Mesenchymal stem cell (in vitro differentiated cells and primary cell): Measurements from ENCODE around the gene UBE4A.

Experiments used
- DNase-seq: peaks from one replicate; pipeline ENCODE4 v3.0.0-alpha.2; 2013
- H2AFZ ChIP-seq: one replicate; pipeline ENCODE4 v1.6.1; 2013; ENCODE audit warnings: low read depth, mild to moderate bottlenecking, control low read depth, inconsistent platforms, low read length, moderate library complexity
- H2AK5ac ChIP-seq: 2 replicates; pipeline ENCODE4 v1.6.1; 2013; ENCODE audit warnings: low read length, moderate library complexity, mild to moderate bottlenecking, inconsistent platforms; ENCODE audit not compliant: severe bottlenecking
- H2BK120ac ChIP-seq: one replicate; pipeline ENCODE4 v1.6.1; 2013; ENCODE audit warnings: low read depth, mild to moderate bottlenecking, inconsistent platforms, low read length, moderate library complexity
- H2BK12ac ChIP-seq, 2 experiments: one replicate each; pipeline ENCODE4 v1.6.1; 2013; ENCODE audit warnings: inconsistent platforms in 2 of 2, low read length in 2 of 2, mild to moderate bottlenecking in 2 of 2, moderate library complexity in 2 of 2, control low read depth in 1 of 2
- H2BK15ac ChIP-seq: one replicate; pipeline ENCODE4 v1.6.1; 2013; ENCODE audit warnings: mild to moderate bottlenecking, low read depth, inconsistent platforms; ENCODE audit not compliant: poor library complexity, severe bottlenecking
- H2BK5ac ChIP-seq: 2 replicates; pipeline ENCODE4 v1.6.1; 2013; ENCODE audit warnings: low read depth, mild to moderate bottlenecking, low read length, control low read depth, inconsistent platforms; ENCODE audit not compliant: poor library complexity, severe bottlenecking
- H3K14ac ChIP-seq, 2 experiments: one replicate each; pipeline ENCODE4 v1.6.1; 2013; ENCODE audit warnings: inconsistent platforms in 2 of 2, low read length in 2 of 2, control low read depth in 1 of 2, mild to moderate bottlenecking in 1 of 2, moderate library complexity in 1 of 2
- H3K18ac ChIP-seq, 2 experiments: one replicate each; pipeline ENCODE4 v1.6.1; 2013; ENCODE audit warnings: inconsistent platforms in 2 of 2, low read length in 2 of 2, control low read depth in 1 of 2, low read depth in 1 of 2, mild to moderate bottlenecking in 1 of 2
- H3K23ac ChIP-seq, 2 experiments: one replicate each; pipeline ENCODE4 v1.6.1; 2013; ENCODE audit warnings: inconsistent platforms in 2 of 2, low read length in 2 of 2, mild to moderate bottlenecking in 2 of 2, moderate library complexity in 2 of 2, control low read depth in 1 of 2
- H3K27ac ChIP-seq: 2 replicates; pipeline ENCODE4 v1.5.1; 2013; ENCODE audit warnings: mild to moderate bottlenecking, moderate library complexity, low read length, control low read depth, inconsistent platforms; ENCODE audit not compliant: poor library complexity, severe bottlenecking
- H3K27me3 ChIP-seq, 2 experiments: 2 replicates each; pipeline versions ENCODE4 v1.6.1 to v1.7.0; 2013; ENCODE audit warnings: low read length in 2 of 2, mild to moderate bottlenecking in 2 of 2, moderate library complexity in 2 of 2, control low read depth in 1 of 2, inconsistent platforms in 1 of 2; ENCODE audit not compliant: control insufficient read depth in 1 of 2, insufficient read depth in 1 of 2
- H3K36me3 ChIP-seq, 2 experiments: 2 replicates each; pipeline versions ENCODE4 v1.6.1 to v1.7.0; 2013; ENCODE audit warnings: low read length in 2 of 2, control low read depth in 1 of 2, inconsistent platforms in 1 of 2, low read depth in 1 of 2, mild to moderate bottlenecking in 1 of 2; ENCODE audit not compliant: insufficient read depth in 2 of 2, control insufficient read depth in 1 of 2
- H3K4ac ChIP-seq, 2 experiments: one replicate each; pipeline ENCODE4 v1.6.1; 2013; ENCODE audit warnings: inconsistent platforms in 2 of 2, low read length in 2 of 2, mild to moderate bottlenecking in 2 of 2, moderate library complexity in 2 of 2, control low read depth in 1 of 2, low read depth in 1 of 2
- H3K4me1 ChIP-seq: 2 replicates; pipeline ENCODE4 v1.6.1; 2013; ENCODE audit warnings: low read depth, low read length, control low read depth; ENCODE audit not compliant: control insufficient read depth, insufficient read depth
- H3K4me2 ChIP-seq: 2 replicates; pipeline ENCODE4 v1.6.1; 2013; ENCODE audit warnings: low read length, mild to moderate bottlenecking, inconsistent platforms; ENCODE audit not compliant: poor library complexity, severe bottlenecking
- H3K4me3 ChIP-seq, 2 experiments: 2 replicates each; pipeline versions ENCODE4 v1.5.1 to v1.7.0; 2013; ENCODE audit warnings: low read length in 2 of 2, mild to moderate bottlenecking in 2 of 2, control low read depth in 1 of 2, low read depth in 1 of 2; ENCODE audit not compliant: insufficient read depth in 1 of 2
- H3K79me1 ChIP-seq: replicated peaks from 2 replicates; pipeline ENCODE4 v1.6.1; 2013; ENCODE audit warnings: mild to moderate bottlenecking, control low read depth, low read length, inconsistent platforms; ENCODE audit not compliant: poor library complexity, severe bottlenecking
- H3K9ac ChIP-seq: 2 replicates; pipeline ENCODE4 v1.7.0; 2013; ENCODE audit warnings: mild to moderate bottlenecking, low read length, moderate library complexity
- H3K9me3 ChIP-seq: 2 replicates; pipeline ENCODE4 v1.7.0; 2013; ENCODE audit warnings: mild to moderate bottlenecking, low read length; ENCODE audit not compliant: control insufficient read depth
- H4K8ac ChIP-seq: one replicate; pipeline ENCODE4 v1.6.1; 2013; ENCODE audit warnings: inconsistent platforms, mild to moderate bottlenecking, low read length, moderate library complexity
- H4K91ac ChIP-seq: one replicate; pipeline ENCODE4 v1.6.1; 2013; ENCODE audit warnings: mild to moderate bottlenecking, low read length, inconsistent platforms
- WGBS: methylation state at CpG from one replicate; pipeline ENCODE4 v1.1.7; 2013; ENCODE audit warnings: mixed read lengths; 5-methylcytosine and 5-hydroxymethylcytosine counted together

UBE4A gene

DNA sequence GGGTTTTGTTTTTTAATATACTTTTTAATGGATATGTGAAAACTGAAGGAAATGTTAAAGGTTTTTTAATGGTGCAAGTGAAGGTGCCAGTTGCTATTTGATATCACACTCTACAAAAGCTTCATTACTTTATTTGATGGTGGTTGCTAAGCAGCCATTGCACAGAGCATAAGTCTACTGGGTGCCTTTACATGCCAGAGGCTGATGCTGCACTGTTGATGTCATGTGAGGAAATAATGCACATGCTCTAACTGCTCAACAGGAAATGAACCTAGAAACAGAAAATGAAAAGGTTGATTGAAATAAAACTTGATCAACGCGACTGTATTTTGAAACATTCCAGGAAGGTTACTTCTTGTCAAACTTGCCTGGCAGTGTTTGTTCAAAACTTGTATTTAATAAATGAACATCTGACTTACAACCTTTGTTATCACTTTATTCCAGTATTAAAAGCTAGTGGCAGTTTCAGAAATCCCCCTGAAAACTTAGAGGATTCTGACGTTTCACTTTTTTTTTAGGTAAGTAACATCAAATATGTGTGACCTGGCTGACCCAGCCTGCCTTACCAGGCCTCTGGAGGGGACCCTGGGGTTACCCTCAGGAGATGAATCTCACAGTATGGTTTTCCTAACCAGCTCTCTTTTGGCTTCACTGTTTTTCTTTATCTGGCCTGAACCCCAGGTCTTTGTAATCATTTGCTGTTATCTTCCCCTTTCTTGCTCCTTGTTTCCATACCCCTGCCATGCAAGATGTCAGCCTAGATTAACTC, 39.6 kb downstream of the UBE4A start:
- Histone ChIP-seq H3K4me1 (peaks cover 8% of the 10 kb centered on the region), H3K36me3 (peaks cover 16 to 42% of the 10 kb centered on the region in 2 experiments), H3K9ac (peak overlapping the region; percentile 53), H2BK15ac (no peak overlapping the region), H2AK5ac (no peak overlapping the region), H3K4ac (no peak overlapping the region), H3K27me3 (no peaks in the 10 kb centered on the region), H3K4me3 (no peak overlapping the region), H4K8ac (no peak overlapping the region), H3K14ac (no peak overlapping the region), H2BK120ac (no peak overlapping the region), H4K91ac (no peak overlapping the region), H2BK5ac (no peak overlapping the region), H2AFZ (no peak overlapping the region), H2BK12ac (no peak overlapping the region), H3K18ac (no peak overlapping the region), H3K9me3 (no peaks in the 10 kb centered on the region), H3K79me1 (no peaks in the 10 kb centered on the region), H3K23ac (no peak overlapping the region), H3K4me2 (no peak overlapping the region), H3K27ac (no peak overlapping the region)
- 100% methylated on average over 1 of the region's 3 CpGs for WGBS
- DNase-seq = peak; percentile 3

DNA sequence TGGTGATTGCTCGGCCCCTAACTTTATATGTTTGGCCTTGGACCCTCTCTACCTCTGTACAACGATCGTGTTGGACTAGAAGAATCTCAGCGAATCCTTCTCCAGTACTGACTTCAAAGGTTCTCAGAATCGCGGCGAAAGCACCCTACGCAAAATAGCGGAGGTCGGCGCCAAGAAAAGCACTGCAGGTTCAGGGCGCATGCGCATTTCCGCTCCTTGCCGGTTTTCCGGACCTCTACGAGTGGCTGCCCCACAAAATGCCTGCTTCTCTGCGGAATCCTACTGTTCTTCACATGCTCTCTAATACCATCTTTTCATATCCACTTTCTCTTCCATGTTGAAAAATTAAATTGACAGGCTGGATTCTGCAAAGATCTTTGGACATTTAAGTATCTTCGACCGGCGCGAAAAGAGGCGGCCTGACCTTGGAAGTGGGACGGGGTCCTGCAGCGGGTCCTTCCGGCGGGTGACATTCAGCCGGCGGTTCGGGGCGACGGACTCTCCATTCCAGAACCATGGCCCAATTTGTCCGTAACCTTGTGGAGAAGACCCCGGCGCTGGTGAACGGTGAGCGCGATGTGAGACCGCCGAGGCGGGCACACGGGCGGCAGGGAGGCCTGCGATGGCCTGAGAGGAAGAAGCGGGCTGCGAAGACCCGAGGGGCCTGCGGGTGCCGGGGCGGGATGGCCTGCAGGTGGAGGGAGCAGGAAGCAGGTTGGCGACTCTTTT, 41.9 kb downstream of the UBE4A start, which contains the start of gene ATP5MG:
Gene ATP5MG, plus strand, starts transcription at position 456 of the 729 bp plus-strand sequence. Its CDS starts 60 bp downstream, at position 516.
- peak within 1 kb of the TSS; percentile 98 for H3K9ac ChIP-seq
- peak within 1 kb of the TSS in 1 of 2 experiments; percentile 46 for H3K14ac ChIP-seq
- peaks cover 0 to 33% of the 10 kb centered on the region in 2 experiments for H3K36me3 ChIP-seq
- H3K4me2 ChIP-seq = peak within 1 kb of the TSS; percentile 84
- peaks cover 8% of the 10 kb centered on the region for H3K4me1 ChIP-seq
- DNase-seq = peak; percentile 90
- H3K4ac ChIP-seq = peak within 1 kb of the TSS; percentile 77 to 98
- no peaks in the 10 kb centered on the region for H3K9me3 ChIP-seq
- no peak within 1 kb of the TSS for H2BK5ac ChIP-seq
- peak within 1 kb of the TSS; percentile 14 for H2AK5ac ChIP-seq
- no peak within 1 kb of the TSS for H2BK120ac ChIP-seq
- H3K18ac ChIP-seq = peak within 1 kb of the TSS; percentile 95 to 99
- peak within 1 kb of the TSS in 1 of 2 experiments; percentile 91 for H3K23ac ChIP-seq
- H3K79me1 ChIP-seq = no peaks in the 10 kb centered on the region
- H3K27me3 ChIP-seq = no peaks in the 10 kb centered on the region
- peak within 1 kb of the TSS; percentile 94 for H2AFZ ChIP-seq
- H3K27ac ChIP-seq = peak within 1 kb of the TSS; percentile 73
- peak within 1 kb of the TSS; percentile 67 for H4K91ac ChIP-seq
- H2BK15ac ChIP-seq = peak within 1 kb of the TSS; percentile 12
- peak within 1 kb of the TSS; percentile 97 to 98 for H3K4me3 ChIP-seq
- H2BK12ac ChIP-seq = no peak within 1 kb of the TSS
- WGBS = under 1% methylated on average over 44 of the region's 51 CpGs
- H4K8ac ChIP-seq = peak within 1 kb of the TSS; percentile 95

DNA sequence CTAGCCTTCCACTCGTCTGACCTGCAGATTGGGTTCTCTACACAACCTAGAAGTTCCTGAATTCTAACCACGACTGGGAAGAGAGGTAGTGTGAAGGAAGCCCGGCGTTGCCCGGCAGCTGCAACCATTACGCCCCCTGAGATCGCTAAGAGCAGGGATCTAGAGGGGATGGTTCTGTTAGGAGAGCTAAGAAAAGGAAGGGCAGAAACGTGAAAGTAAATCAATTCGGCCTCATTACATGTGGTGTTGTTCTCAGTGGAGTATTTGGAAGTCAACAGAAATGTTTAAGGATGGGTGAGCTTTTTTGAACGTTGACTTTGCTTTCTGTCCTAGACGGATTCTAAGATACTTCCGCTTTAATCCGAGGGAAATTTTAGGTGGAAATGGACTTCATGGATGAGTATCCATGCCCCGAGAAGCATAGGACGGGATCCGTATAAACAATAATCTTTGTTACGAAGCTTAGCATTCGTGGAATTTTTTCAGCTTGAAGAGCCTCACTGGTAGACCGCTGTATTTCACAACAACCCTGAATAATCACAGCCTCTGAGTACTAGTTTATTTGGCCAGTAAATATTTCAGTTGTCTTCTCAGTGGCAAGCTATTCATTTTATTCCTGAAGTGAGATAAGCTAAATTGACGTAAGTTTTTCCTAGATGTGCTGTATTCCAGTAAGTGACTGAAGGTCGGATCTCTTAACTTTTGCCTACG, 42.6 kb downstream of the UBE4A start:
- Histone ChIP-seq H3K9me3 (no peaks in the 10 kb centered on the region), H3K4ac (peak overlapping the region; percentile 77 to 98)

More for the DNA sequence above, 42.6 kb downstream of the UBE4A start:
- Histone ChIP-seq H3K27ac (peak overlapping the region; percentile 73), H4K8ac (peak overlapping the region; percentile 89), H3K9ac (peak overlapping the region; percentile 98), H3K23ac (no peak overlapping the region), H2BK120ac (no peak overlapping the region), H2AK5ac (no peak overlapping the region), H3K4me1 (peaks cover 8% of the 10 kb centered on the region), H3K18ac (peak overlapping the region; percentile 95 to 99), H4K91ac (peak overlapping the region; percentile 67), H3K36me3 (peaks cover 0 to 33% of the 10 kb centered on the region in 2 experiments), H3K79me1 (no peaks in the 10 kb centered on the region), H3K4me3 (peak overlapping the region; percentile 97 to 98), H2AFZ (peak overlapping the region; percentile 94), H3K4me2 (peak overlapping the region; percentile 31), H3K14ac (peak overlapping the region in 1 of 2 experiments; percentile 46), H3K27me3 (no peaks in the 10 kb centered on the region), H2BK5ac (no peak overlapping the region), H2BK12ac (no peak overlapping the region), H2BK15ac (no peak overlapping the region)
- peak; percentile 89 for DNase-seq
- 5% methylated on average over 19 of the region's 22 CpGs for WGBS
